Measurements from ENCODE around the gene LSM14B.

LSM14B gene

GRCh38 chr20:62148908-62149314, 26.6 kb downstream of the LSM14B start:
- TF ChIP-seq CTCF (IDR thresholded peaks at IDR 0.05; ENCODE audit: insufficient read depth, missing control alignments): no peak
- DNase-seq (ENCODE audit: insufficient read length, low spot score): no peak
- no peak for FAIRE-seq

- no peak for FAIRE-seq
Observed at GRCh38 chr20:62149532-62150309, 27.4 kb downstream of the LSM14B start.

GRCh38 chr20:62150310-62150575, 28.0 kb downstream of the LSM14B start:
- FAIRE-seq (no peak), DNase-seq (ENCODE audit: insufficient read length, low spot score) (no peak)
- TF ChIP-seq CTCF (IDR thresholded peaks at IDR 0.05; ENCODE audit: insufficient read depth, missing control alignments): no peak

More at GRCh38 chr20:62149532-62150309, 27.4 kb downstream of the LSM14B start:
- no peak for DNase-seq (ENCODE audit: insufficient read length, low spot score)
- TF ChIP-seq CTCF (IDR thresholded peaks at IDR 0.05; ENCODE audit: insufficient read depth, missing control alignments): no peak

GRCh38 chr20:62151225-62151624, 28.9 kb downstream of the LSM14B start:
- DNase-seq (ENCODE audit: insufficient read length, low spot score) (no peak), FAIRE-seq (no peak)
- TF ChIP-seq CTCF (IDR thresholded peaks at IDR 0.05; ENCODE audit: insufficient read depth, missing control alignments): no peak

- FAIRE-seq (no peak), DNase-seq (ENCODE audit: insufficient read length, low spot score) (no peak)
- TF ChIP-seq CTCF (IDR thresholded peaks at IDR 0.05; ENCODE audit: insufficient read depth, missing control alignments): no peak
Observed at GRCh38 chr20:62151835-62152364, 29.6 kb downstream of the LSM14B start.

- no peak for FAIRE-seq
- TF ChIP-seq CTCF (IDR thresholded peaks at IDR 0.05; ENCODE audit: insufficient read depth, missing control alignments): no peak
Observed at GRCh38 chr20:62155428-62156253, 33.4 kb downstream of the LSM14B start.

GRCh38 chr20:62156254-62156556, 33.9 kb downstream of the LSM14B start:
- no peak for TF ChIP-seq CTCF (IDR thresholded peaks at IDR 0.05; ENCODE audit: insufficient read depth, missing control alignments)
- no peak for DNase-seq (ENCODE audit: insufficient read length, low spot score)
- no peak for FAIRE-seq

More at GRCh38 chr20:62155428-62156253, 33.4 kb downstream of the LSM14B start:
- DNase-seq (ENCODE audit: insufficient read length, low spot score): no peak
